ENCODE results near the gene CBLL2. TPM values are rescaled to one million over a fixed set of nuclear protein-coding genes. Genes with fewer than 3 reads are reported as not detected.

CBLL2 gene
- total and polyA plus RNA-seq, 10 of the 15 experiments (the other 5 are each of a cell fraction or from before 2014, with no cell fraction given) = 0.12 to 0.17 TPM; not detected in 8

GRCh38 chrX:22246620-22247019 lies 26.1 kb upstream of the CBLL2 start:
- ChIA-PET POLR2A (no interaction called here), SMC1A (ENCODE audit: uncharacterized antibody, unreplicated experiment) (interaction anchor here (1.0 to 1.6 kb wide), 5 partner anchors 23 to 164 kb away, joined by 3 to 6 read pairs (median 3); no protein-coding TSS in a partner anchor)

GRCh38 chrX:22247169-22247568 lies 25.5 kb upstream of the CBLL2 start:
- FAIRE-seq (no peak), DNase-seq (ENCODE audit: low read depth, low spot score) (no peak), ATAC-seq (no peak)
- Histone ChIP-seq H3K79me2 (ENCODE audit: control insufficient read depth, insufficient read depth, low read length) (no peaks in the 10 kb centered on the region), H3K4me1 (ENCODE audit: control insufficient read depth, insufficient read depth, low read length) (no peaks in the 10 kb centered on the region), H3K36me3 (ENCODE audit: control insufficient read depth in 2 of 2, insufficient read depth in 2 of 2, low read length in 1 of 2) (no peaks in the 10 kb centered on the region), H4K20me1 (ENCODE audit: control insufficient read depth, insufficient read depth) (no peaks in the 10 kb centered on the region), H3K9ac (ENCODE audit: control insufficient read depth, insufficient read depth, low read length) (no peak overlapping the region), H3K4me3 (no peak overlapping the region), H3K4me2 (ENCODE audit: control insufficient read depth, insufficient read depth) (no peak overlapping the region), H3K27me3 (replicated peaks in 1 of 2; ENCODE audit: control insufficient read depth in 2 of 2, insufficient read depth in 2 of 2, low read length in 1 of 2) (no peaks in the 10 kb centered on the region), H2AFZ (ENCODE audit: control insufficient read depth, low read depth, low read length) (no peak overlapping the region), H3K27ac (ENCODE audit: control insufficient read depth, insufficient read depth) (no peak overlapping the region), H3K9me3 (replicated peaks; ENCODE audit: control insufficient read depth, insufficient read depth, low read length) (no peaks in the 10 kb centered on the region)
- 0% methylated on average over 1 of the region's 1 CpG for WGBS (ENCODE audit: insufficient coverage, insufficient replicate concordance, low lambda C conversion rate, missing lambda C conversion rate)
- CTCF ChIA-PET = interaction anchor here (0.7 to 0.8 kb wide), 2 partner anchors 261 to 282 kb away, joined by 3 read pairs; no protein-coding TSS in a partner anchor
- in situ Hi-C loops (cut with MboI) = no loop called here
- no TSS peak for BruUV-seq (replicated peaks)
- RAD21 ChIA-PET (ENCODE audit: unreplicated experiment) = no interaction called here
- SMC1A ChIA-PET (ENCODE audit: uncharacterized antibody, unreplicated experiment) = interaction anchor here (1.0 to 1.6 kb wide), 3 partner anchors 29 to 164 kb away, joined by 3 to 6 read pairs (median 3); no protein-coding TSS in a partner anchor
- TF ChIP-seq CEBPB (IDR thresholded peaks at IDR 0.05; ENCODE audit: borderline replicate concordance in 1 of 2, low read depth in 2 of 2, low read length in 2 of 2) (no peak), TARDBP (IDR thresholded peaks at IDR 0.05; ENCODE audit: borderline replicate concordance) (no peak), ZNF384 (IDR thresholded peaks at IDR 0.05; ENCODE audit: borderline replicate concordance, low read depth, low read length) (no peak)
- intact Hi-C loops (cut with micrococcal nuclease; ENCODE audit: unreplicated experiment) = no loop called here
- POLR2A ChIA-PET = no interaction called here

More at GRCh38 chrX:22246620-22247019, 26.1 kb upstream of the CBLL2 start:
- Histone ChIP-seq H4K20me1 (ENCODE audit: control insufficient read depth, insufficient read depth) (no peaks in the 10 kb centered on the region), H3K36me3 (ENCODE audit: control insufficient read depth in 2 of 2, insufficient read depth in 2 of 2, low read length in 1 of 2) (no peaks in the 10 kb centered on the region), H3K9me3 (replicated peaks; ENCODE audit: control insufficient read depth, insufficient read depth, low read length) (no peaks in the 10 kb centered on the region), H3K27ac (ENCODE audit: control insufficient read depth, insufficient read depth) (no peak overlapping the region), H3K4me2 (ENCODE audit: control insufficient read depth, insufficient read depth) (no peak overlapping the region), H3K27me3 (replicated peaks in 1 of 2; ENCODE audit: control insufficient read depth in 2 of 2, insufficient read depth in 2 of 2, low read length in 1 of 2) (no peaks in the 10 kb centered on the region), H3K4me3 (no peak overlapping the region), H2AFZ (ENCODE audit: control insufficient read depth, low read depth, low read length) (no peak overlapping the region), H3K79me2 (ENCODE audit: control insufficient read depth, insufficient read depth, low read length) (no peaks in the 10 kb centered on the region), H3K9ac (ENCODE audit: control insufficient read depth, insufficient read depth, low read length) (no peak overlapping the region), H3K4me1 (ENCODE audit: control insufficient read depth, insufficient read depth, low read length) (no peaks in the 10 kb centered on the region)
- 0% methylated on average over 2 of the region's 2 CpGs for WGBS (ENCODE audit: insufficient coverage, insufficient replicate concordance, low lambda C conversion rate, missing lambda C conversion rate)
- BruUV-seq (replicated peaks) = no TSS peak
- in situ Hi-C loops (cut with MboI) (no loop called here), intact Hi-C loops (cut with micrococcal nuclease; ENCODE audit: unreplicated experiment) (no loop called here)
- ATAC-seq (no peak), DNase-seq (ENCODE audit: low read depth, low spot score) (no peak), FAIRE-seq (no peak)
- no peak for TF ChIP-seq SIN3A (IDR thresholded peaks at IDR 0.05; ENCODE audit: low read depth, low read length)
- no peak for TF ChIP-seq PBX3 (IDR thresholded peaks at IDR 0.05; ENCODE audit: insufficient replicate concordance, low read depth, low read length)
- no peak for TF ChIP-seq NFIC (IDR thresholded peaks at IDR 0.05; ENCODE audit: low read depth, low read length)
- RAD21 ChIA-PET (ENCODE audit: unreplicated experiment) = no interaction called here
- CTCF ChIA-PET = interaction anchor here (0.7 to 0.8 kb wide), 2 partner anchors 261 to 282 kb away, joined by 3 read pairs; no protein-coding TSS in a partner anchor

Data from GM12878 (cell line).